ENCODE results near the gene ODAD2.

ODAD2 gene

GRCh38 chr10:27826369-27826768 is 172.5 kb downstream of the ODAD2 start:
- no peak overlapping the region for H3K27ac ChIP-seq (ENCODE audit: extremely low read depth, low read depth, low read length)
- H3K9me3 ChIP-seq (ENCODE audit: control insufficient read depth, insufficient read depth, low read depth, low read length), result no peaks in the 10 kb centered on the region
- no peaks in the 10 kb centered on the region for H3K36me3 ChIP-seq (ENCODE audit: control insufficient read depth in 2 of 2, insufficient read depth in 1 of 2, low read length in 2 of 2)
- no peak overlapping the region for H3K4me3 ChIP-seq (ENCODE audit: low read depth, low read length)
- TF ChIP-seq AEBP2 (tag by site-specific recombination; IDR thresholded peaks at IDR 0.05; ENCODE audit: borderline replicate concordance) (no peak), TRIM28 (IDR thresholded peaks at IDR 0.05; ENCODE audit: borderline replicate concordance, low read length) (no peak), SALL2 (tag by site-specific recombination; IDR thresholded peaks at IDR 0.05; ENCODE audit: borderline replicate concordance) (no peak), ZNF704 (tag by site-specific recombination; IDR thresholded peaks at IDR 0.05) (no peak), IKZF3 (tag by site-specific recombination; IDR thresholded peaks at IDR 0.05) (no peak), ZNF596 (tag by site-specific recombination; IDR thresholded peaks at IDR 0.05) (no peak), PATZ1 (tag by site-specific recombination; IDR thresholded peaks at IDR 0.05) (no peak), GLIS1 (tag by site-specific recombination; IDR thresholded peaks at IDR 0.05) (no peak), SETDB1 (IDR thresholded peaks at IDR 0.05; ENCODE audit: insufficient read length, low read length) (no peak), ZNF426 (tag by site-specific recombination; IDR thresholded peaks at IDR 0.05) (no peak), ZSCAN23 (tag by site-specific recombination; IDR thresholded peaks at IDR 0.05) (no peak), PRDM6 (tag by site-specific recombination; IDR thresholded peaks at IDR 0.05) (no peak), GLIS2 (tag by site-specific recombination; IDR thresholded peaks at IDR 0.05) (no peak), ZNF76 (tag by site-specific recombination; IDR thresholded peaks at IDR 0.05; ENCODE audit: borderline replicate concordance, low read depth) (no peak), ZNF138 (tag by site-specific recombination; IDR thresholded peaks at IDR 0.05; ENCODE audit: borderline replicate concordance) (no peak), ZNF549 (tag by site-specific recombination; IDR thresholded peaks at IDR 0.05) (no peak), PRDM1 (tag by site-specific recombination; IDR thresholded peaks at IDR 0.05) (no peak)
- POLR2A ChIA-PET, result no interaction called here
- no peaks in the 10 kb centered on the region for H3K4me1 ChIP-seq (ENCODE audit: control insufficient read depth, insufficient read depth, low read length)
- CTCF ChIA-PET, result no interaction called here

- POLR2A ChIA-PET, result no interaction called here
- CTCF ChIA-PET, result no interaction called here
- Histone ChIP-seq H3K36me3 (ENCODE audit: control insufficient read depth in 2 of 2, insufficient read depth in 1 of 2, low read length in 2 of 2) (no peaks in the 10 kb centered on the region), H3K27ac (ENCODE audit: extremely low read depth, low read depth, low read length) (no peak overlapping the region), H3K9me3 (ENCODE audit: control insufficient read depth, insufficient read depth, low read depth, low read length) (no peaks in the 10 kb centered on the region), H3K4me1 (ENCODE audit: control insufficient read depth, insufficient read depth, low read length) (no peaks in the 10 kb centered on the region; the same call in 1 of the 2 replicates), H3K4me3 (ENCODE audit: low read depth, low read length) (no peak overlapping the region)
- TF ChIP-seq ZNF132 (tag by site-specific recombination; IDR thresholded peaks at IDR 0.05; ENCODE audit: borderline replicate concordance) (no peak), ZNF16 (tag by site-specific recombination; IDR thresholded peaks at IDR 0.05; ENCODE audit: low read depth) (no peak), ZNF221 (tag by site-specific recombination; IDR thresholded peaks at IDR 0.05; ENCODE audit: borderline replicate concordance) (no peak), ZNF768 (tag by site-specific recombination; IDR thresholded peaks at IDR 0.05) (no peak), ZNF366 (tag by site-specific recombination; conservative IDR thresholded peaks at IDR 0.05) (no peak), ZNF18 (tag by site-specific recombination; IDR thresholded peaks at IDR 0.05) (no peak), ZBTB8A (tag by site-specific recombination; IDR thresholded peaks at IDR 0.05) (no peak), ZSCAN23 (tag by site-specific recombination; IDR thresholded peaks at IDR 0.05) (no peak), GLIS2 (tag by site-specific recombination; IDR thresholded peaks at IDR 0.05) (no peak), ZNF645 (tag by site-specific recombination; IDR thresholded peaks at IDR 0.05) (no peak)
These were observed 176.6 kb downstream of the ODAD2 start for GRCh38 chr10:27822301-27822700.

Measured in HEK293 (cell line).